ENCODE data around the gene PDZRN3. TPM values are rescaled to one million over a fixed set of nuclear protein-coding genes. Genes with fewer than 3 reads are reported as not detected.

PDZRN3 gene
- total and polyA plus RNA-seq, 2 donors (not counting 3 experiments of a cell fraction or from before 2014, with no cell fraction given), result not detected

DNA sequence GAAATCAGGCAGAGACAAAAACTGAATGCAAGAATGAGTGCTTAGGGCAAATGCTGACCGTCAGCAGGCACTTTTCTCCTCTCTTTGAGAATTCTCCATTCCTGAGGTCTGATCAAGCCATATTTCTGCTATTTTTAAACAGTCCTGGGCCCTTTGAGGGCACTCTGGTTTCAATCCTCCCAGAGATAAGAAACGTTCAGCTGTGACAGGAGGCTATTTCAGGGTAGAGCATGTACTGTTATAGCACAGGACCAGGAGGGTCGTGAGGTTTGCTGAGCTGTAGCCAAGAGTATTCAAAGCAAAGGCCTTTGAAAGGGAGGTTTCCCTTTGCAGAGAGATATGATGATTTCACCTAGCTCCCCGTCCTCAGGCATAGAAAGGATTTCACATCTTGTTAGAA lies 39.6 kb upstream of the PDZRN3 start:
- FAIRE-seq (no peak), DNase-seq (ENCODE audit: low read depth, low spot score) (no peak)
- no peak overlapping the region for H3K4me2 ChIP-seq (ENCODE audit: insufficient read depth, low read length)
- H2AFZ ChIP-seq (ENCODE audit: low read depth, low read length), result no peak overlapping the region
- intact Hi-C loops (cut with micrococcal nuclease), result no loop called here
- no TSS peak for BruUV-seq (replicated peaks)
- no peaks in the 10 kb centered on the region for H3K4me1 ChIP-seq (ENCODE audit: control insufficient read depth, extremely low read depth, insufficient read depth, low read length)
- H3K36me3 ChIP-seq (ENCODE audit: control insufficient read depth in 2 of 2, extremely low read depth in 1 of 2, insufficient read depth in 2 of 2, low read length in 2 of 2), result no peaks in the 10 kb centered on the region
- TF ChIP-seq MYC (IDR thresholded peaks at IDR 0.05; ENCODE audit: low read depth, low read length) (no peak), EZH2 (IDR thresholded peaks at IDR 0.05; ENCODE audit: borderline replicate concordance, low read depth, low read length, severe bottlenecking) (no peak), JUN (IDR thresholded peaks at IDR 0.05; ENCODE audit: borderline replicate concordance, insufficient read depth, insufficient read length, low read depth) (no peak), GATA2 (IDR thresholded peaks at IDR 0.05; ENCODE audit: insufficient read depth, insufficient read length, low read depth, low read length) (no peak), POLR2AphosphoS5 (IDR thresholded peaks at IDR 0.05; ENCODE audit: insufficient read depth, low read depth, low read length) (no peak), POLR2A (IDR thresholded peaks at IDR 0.05; ENCODE audit: low read depth, low read length) (no peak), FOS (IDR thresholded peaks at IDR 0.05; ENCODE audit: borderline replicate concordance, insufficient read depth, low read length) (no peak)
- TF ChIP-seq, protein P1, sequence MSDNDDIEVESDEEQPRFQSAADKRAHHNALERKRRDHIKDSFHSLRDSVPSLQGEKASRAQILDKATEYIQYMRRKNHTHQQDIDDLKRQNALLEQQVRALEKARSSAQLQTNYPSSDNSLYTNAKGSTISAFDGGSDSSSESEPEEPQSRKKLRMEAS (IDR thresholded peaks at IDR 0.05; ENCODE audit: insufficient read depth, insufficient read length), result no peak
- TF ChIP-seq, protein P2, sequence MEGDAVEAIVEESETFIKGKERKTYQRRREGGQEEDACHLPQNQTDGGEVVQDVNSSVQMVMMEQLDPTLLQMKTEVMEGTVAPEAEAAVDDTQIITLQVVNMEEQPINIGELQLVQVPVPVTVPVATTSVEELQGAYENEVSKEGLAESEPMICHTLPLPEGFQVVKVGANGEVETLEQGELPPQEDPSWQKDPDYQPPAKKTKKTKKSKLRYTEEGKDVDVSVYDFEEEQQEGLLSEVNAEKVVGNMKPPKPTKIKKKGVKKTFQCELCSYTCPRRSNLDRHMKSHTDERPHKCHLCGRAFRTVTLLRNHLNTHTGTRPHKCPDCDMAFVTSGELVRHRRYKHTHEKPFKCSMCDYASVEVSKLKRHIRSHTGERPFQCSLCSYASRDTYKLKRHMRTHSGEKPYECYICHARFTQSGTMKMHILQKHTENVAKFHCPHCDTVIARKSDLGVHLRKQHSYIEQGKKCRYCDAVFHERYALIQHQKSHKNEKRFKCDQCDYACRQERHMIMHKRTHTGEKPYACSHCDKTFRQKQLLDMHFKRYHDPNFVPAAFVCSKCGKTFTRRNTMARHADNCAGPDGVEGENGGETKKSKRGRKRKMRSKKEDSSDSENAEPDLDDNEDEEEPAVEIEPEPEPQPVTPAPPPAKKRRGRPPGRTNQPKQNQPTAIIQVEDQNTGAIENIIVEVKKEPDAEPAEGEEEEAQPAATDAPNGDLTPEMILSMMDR (IDR thresholded peaks at IDR 0.05; ENCODE audit: extremely low read depth in 1 of 2, insufficient read depth in 1 of 2, low read depth in 1 of 2, low read length in 2 of 2), result no peak
- POLR2A ChIA-PET, result no interaction called here
- no peak overlapping the region for H3K27ac ChIP-seq (ENCODE audit: insufficient read depth, low read depth, low read length)
- CTCF ChIA-PET, result no interaction called here
- H3K27me3 ChIP-seq (ENCODE audit: control insufficient read depth in 2 of 2, insufficient read depth in 2 of 2, low read length in 2 of 2), result no peaks in the 10 kb centered on the region
- no peaks in the 10 kb centered on the region for H3K9me1 ChIP-seq (replicated peaks; ENCODE audit: control insufficient read depth, extremely low read depth, insufficient read depth, low read length)
- dilution Hi-C loops (cut with MboI; ENCODE audit: extremely low pct_ligation_motif_present, low sequenced_read_pairs), result no loop called here
- no peak overlapping the region for H3K4me3 ChIP-seq (replicated peaks in 1 of 3; ENCODE audit: insufficient read depth in 1 of 3, low read depth in 1 of 3, low read length in 3 of 3)
- H3K9ac ChIP-seq (replicated peaks; ENCODE audit: extremely low read depth, insufficient read depth, low read length), result no peak overlapping the region
- H3K79me2 ChIP-seq (ENCODE audit: control insufficient read depth, insufficient read depth, low read length), result no peaks in the 10 kb centered on the region
- H4K20me1 ChIP-seq (replicated peaks; ENCODE audit: control insufficient read depth, extremely low read depth, insufficient read depth, low read length), result no peaks in the 10 kb centered on the region
- no peaks in the 10 kb centered on the region for H3K9me3 ChIP-seq (replicated peaks; ENCODE audit: control insufficient read depth, insufficient read depth, low read length)
